ENCODE results near the gene DOC2B.

DOC2B gene

DNA sequence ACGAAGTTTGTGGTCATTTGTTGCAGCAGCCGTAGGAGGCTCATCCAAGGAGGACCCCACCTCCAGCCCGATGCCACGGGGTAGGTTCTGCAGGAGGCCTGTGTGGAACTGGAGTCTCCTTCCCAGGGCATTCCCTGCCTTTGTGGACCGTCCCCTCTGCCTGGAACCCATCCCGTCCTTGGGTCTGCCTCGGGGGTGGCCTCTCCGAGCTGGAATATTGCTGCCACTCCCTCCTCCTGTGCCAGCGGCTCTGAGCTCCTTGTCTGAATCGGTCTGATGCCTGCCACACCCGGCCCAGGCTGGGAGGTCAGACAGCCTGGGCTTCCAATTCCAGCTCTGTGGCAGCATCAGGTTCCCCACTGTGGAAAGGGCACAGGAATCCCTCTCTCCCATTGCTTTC lies 18.8 kb downstream of the DOC2B start:
- DNase-seq (ENCODE audit: low read depth in 2 of 2) = no peak

DNA sequence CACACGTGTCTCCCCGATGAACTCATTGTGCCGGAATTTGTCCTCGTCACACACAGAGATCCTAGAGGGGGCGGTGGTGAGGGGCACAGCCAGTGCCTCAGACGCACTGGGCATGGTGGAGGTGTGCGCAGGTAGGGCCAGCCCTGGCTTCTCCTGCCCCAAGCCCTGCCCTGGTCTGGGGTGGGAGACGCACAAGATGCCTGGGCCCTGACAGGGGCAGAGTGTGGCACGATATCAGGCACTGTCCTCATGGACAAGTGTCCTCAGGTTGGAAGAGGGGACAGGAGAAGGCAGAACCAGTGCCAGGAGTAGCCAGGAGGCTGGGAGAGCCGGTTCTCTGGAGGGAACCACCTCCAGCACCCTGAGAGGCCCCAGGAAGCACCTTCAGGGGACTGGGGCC lies 20.0 kb downstream of the DOC2B start:
- no peak for DNase-seq (ENCODE audit: low read depth in 2 of 2)

DNA sequence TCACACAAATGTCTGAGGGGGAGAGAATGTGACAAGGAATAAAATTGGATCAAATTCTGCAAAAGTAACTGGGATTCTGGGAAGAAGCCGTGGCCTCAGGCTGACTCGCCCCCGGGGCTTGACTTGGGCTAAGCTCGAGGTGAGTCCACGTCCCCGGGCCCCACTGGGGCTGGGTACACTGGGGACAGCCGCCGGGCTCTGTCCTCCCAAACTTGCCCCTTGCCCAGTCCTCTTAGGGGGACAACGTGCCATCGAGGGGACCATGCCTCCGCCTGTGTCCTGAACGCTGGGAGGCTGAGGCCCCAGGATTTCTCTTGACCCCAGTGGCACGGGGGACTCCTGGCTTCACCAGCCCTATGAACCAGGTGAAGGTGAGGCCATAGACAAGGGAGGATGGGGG lies 21.1 kb downstream of the DOC2B start:
- no peak for DNase-seq (ENCODE audit: low read depth in 2 of 2)

DNA sequence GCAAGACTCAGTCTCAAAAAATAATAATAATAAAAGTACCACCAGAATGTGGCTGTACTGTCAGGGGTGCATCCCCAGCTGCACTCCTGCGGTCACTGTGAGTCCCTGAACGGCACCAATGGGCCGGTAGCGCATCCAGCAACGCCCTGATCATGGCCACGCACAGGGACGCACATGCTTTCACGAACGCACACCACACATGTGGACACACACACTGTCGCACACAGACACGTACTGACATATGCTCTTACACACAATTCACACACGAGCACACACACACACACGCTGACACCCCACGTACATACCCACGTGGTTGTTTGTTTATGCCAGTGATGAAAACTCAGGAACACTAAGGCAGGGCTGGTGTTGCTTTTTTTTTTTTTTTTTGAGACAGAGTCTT lies 21.8 kb downstream of the DOC2B start:
- DNase-seq (ENCODE audit: low read depth in 2 of 2) = no peak

DNA sequence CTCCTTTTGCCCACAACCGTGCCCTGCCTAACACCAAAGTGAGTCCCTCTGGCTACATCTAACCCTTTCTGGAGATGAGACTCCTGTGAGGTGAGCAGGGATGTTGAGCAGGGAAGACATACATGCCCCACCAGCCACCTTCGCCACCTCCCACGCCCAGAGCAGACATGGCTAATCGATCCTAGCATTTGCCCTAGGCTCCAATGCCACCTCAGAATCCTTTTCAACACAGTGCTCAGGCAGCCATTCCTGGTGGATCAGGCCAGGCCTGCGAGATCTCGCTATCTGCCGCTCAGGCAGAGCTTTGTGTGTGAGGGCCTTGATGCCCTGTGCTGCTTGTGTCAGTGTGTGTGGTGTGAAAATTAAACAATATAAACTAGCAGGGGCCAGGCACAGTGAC lies 23.1 kb downstream of the DOC2B start:
- DNase-seq (ENCODE audit: low read depth in 2 of 2) = no peak

DNA sequence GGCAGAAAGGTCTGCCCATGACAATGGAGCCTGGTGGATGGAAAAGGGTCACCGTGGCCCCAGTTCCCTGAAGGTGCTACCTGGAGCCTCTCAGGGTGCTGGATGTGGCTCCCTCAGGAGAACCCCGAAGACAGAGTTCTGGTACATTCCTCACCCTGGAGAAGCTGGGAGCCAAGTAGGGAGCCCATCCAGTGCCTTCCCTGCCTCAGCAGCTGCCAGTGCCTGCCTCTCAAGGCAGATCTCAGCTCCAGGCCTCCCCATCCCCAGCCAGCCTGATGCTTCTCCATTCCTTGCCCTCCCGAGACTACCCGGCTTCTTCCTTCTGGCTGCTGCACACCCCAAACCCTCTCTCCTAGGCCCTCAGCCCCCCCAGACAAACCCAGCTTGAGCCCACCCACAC lies 23.5 kb downstream of the DOC2B start:
- no peak for DNase-seq (ENCODE audit: low read depth in 2 of 2)

DNA sequence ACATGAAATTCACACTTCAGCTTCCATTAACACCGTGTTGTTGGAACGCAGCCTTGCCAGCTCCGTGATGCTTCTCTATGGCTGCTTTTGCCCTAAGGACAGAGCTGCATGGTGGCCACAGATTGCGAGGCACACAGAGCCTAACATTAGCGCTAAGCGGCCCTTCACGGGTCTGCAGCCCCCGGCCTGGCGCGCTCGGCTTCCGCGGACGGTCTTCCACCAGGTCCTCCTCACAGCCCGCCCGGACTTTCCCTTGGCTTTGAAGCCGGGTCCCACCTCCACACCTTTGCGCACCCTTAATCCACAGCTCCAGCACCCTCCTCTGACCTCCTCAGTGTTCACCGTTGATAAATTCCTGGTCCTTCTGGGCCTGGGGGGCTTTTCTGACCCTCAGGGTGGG lies 24.5 kb downstream of the DOC2B start:
- no peak for DNase-seq (ENCODE audit: low read depth in 2 of 2)

DNA sequence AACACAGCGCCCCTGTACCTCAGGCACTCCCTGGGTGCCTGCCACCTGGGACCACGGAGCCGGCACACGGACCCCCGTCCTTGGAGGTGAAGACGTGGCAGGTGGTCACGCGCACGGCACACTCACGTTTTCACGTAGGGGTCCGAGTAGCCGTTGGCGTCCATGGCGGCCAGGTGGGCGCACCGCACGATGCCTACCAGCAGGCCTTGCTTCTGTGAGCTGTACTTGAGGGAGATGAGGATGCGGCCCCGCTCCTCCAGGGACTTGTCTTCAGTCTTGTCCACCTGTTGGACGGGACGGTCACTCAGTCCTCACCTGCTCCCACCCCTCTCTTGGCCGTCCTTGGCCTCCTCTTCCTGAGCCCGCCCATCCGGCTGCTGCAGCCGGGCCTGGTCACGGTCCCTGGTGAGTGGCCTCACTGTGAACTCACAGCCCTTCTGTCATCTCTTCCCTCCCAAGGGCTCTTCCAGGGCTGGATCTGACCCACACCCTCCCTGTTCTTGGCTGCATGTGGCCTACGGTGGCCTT lies 25.3 kb downstream of the DOC2B start:
- DNase-seq (ENCODE audit: low read depth in 2 of 2) = no peak

DNA sequence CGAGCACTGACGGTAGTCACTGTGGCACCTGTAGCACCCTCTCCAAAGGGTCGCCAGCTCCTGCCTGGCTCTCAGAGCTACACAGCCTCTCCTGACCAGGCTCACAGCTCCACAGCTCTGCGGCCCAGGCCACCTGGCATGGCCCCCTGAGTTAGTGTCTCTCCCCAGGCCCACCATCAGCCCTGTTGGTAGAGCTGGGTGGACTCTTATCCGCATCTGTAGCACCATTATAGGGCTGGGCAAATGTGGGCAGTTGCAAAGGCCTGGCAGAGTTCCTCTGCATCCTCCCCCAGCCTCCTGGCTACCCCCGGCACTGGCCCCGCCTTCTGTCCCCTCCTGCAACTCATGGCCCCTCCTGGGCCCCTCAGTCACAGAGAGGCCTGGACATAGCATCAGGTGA lies 25.9 kb downstream of the DOC2B start:
- no peak for DNase-seq (ENCODE audit: low read depth in 2 of 2)

DNA sequence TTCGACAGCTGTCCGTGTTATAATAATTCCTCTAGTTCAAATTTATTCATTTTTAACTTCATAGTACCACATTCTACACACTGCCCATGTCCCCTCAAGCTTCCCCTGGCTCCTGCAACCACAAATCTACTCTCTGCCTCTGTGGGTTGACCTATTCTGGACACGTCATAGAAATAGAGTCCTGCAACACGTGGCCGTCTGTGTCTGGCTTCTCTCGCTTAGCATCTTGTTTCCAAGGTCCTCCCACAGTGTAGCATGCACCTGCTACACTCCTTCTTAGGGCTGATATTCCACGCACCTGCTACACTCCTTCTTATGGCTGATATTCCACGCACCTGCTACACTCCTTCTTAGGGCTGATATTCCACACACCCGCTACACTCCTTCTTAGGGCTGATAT lies 27.6 kb downstream of the DOC2B start:
- DNase-seq (ENCODE audit: low read depth in 2 of 2) = no peak

DNA sequence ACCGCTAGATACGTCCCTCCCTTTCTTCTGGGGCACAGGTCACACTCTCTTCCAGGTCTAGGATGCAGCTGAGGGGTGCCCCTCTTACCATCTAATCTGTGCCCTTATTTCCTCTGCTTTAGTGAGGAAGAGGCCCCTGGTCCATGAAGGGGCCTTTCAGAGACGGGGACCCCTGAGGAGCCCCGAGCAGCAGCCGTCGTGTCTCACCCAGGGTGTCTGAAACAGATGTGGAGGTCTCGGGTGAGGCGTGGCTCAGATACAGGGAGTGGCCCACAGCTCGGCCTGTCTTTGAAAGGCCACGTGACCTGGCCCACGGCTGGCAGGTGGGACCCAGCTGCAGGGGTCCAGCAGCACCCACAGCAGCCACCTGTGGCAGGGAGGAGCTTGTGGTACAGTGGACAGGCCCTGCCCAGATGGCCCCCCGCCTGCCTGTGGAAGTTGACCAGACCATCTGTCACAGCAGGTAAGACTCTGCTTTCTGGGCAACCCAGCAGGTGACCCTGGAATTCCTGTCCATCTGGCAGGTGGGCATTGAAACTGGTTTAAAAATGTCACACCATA lies 28.5 kb downstream of the DOC2B start:
- DNase-seq (ENCODE audit: low read depth in 2 of 2) = no peak

DNA sequence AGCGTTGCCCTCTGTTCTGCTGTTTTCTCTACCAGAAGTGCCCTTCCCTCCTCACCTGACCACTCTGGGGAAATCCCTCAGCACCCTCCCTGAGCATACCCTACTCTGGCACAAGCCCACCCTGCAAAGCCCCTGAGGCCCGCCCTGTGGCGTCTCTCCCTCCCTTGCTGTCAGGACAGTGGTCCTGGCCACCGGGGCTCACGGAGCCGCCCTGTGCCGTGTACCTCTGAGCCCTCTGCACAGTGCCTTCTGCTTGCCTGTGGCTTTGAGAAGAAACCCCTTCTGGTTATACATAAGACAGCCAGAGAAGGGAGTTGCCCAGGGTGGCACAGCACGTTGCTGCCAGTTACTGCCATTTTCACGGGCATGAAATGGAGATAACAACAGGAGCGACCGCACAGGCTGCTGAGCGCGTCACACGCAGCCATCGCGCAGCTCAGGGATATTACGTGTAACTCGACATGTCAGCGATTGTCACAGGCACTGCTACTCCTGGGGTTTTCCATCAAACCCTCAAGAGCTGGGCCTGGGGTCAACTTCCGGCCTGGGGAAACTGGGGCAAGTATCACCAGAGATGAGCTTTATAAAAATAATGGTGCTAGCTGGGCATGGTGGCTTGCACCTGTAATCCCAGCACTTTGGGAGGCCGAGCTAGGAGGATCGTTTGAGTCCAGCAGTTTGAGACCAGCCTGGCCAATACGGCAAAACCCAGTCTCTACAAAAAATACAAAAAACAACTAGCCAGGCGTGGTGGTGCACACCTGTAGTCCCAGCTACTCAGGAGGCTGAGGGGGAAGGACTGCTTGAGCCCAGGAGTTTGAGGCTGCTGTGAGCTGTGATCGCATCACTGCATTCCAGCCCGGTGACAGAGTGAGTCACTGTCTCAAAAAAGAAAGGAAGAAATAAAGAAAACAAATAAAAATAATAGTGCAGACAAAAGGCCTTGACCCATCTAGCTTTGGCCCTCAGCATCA lies 29.3 kb downstream of the DOC2B start:
- DNase-seq (ENCODE audit: low read depth in 2 of 2) = no peak

DNA sequence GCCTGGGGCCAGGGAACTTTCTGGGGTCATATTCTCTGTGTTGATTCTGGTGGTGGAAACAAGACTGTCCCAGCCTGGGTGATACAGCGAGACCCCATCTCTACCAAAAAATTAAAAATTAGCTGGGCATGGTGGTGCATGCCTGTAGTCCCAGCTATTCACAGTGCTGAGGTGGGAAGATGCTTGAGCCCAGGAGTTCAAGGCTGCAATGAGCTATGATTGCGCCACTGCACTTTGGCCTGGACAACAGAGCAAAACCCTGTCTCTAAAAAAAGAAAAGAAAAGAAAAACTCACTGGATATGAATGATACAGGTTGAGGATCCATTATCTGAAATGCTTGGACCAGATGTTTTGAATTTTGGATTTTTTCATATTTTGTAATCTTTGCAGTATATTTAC lies 30.4 kb downstream of the DOC2B start:
- no peak for DNase-seq (ENCODE audit: low read depth in 2 of 2)

DNA sequence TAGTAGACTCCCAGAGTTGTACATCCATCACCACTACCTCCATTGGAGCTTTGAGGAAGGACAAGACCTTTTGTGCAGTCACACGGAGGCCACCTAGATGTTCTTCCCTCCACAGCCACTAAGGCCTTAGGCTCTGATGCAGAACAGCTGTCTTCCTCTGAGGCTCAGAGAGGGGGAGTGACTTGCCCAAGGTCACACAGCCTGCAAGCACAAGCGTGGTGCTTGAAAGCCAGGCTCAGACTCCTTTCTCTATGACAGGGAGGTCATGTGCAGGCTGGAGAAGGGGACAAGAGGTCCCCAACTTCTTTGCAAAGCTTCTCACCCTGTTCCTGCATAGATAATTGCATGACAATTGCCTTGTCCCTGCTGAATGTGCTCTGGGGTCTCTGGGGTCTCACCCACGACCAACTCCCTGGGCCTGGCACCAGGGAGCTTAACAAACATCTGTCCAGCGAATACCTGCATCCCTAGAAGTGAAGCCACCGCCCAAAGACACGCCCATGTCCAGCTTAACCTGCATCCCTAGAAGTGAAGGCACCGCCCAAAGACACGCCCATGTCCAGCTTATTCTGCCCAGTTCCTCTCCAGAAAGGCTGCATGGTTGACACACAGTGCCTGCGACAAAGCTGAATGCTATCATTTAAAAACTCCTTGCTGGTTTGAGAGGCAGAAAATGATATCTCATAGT lies 31.4 kb downstream of the DOC2B start:
- DNase-seq (ENCODE audit: low read depth in 2 of 2) = no peak

DNA sequence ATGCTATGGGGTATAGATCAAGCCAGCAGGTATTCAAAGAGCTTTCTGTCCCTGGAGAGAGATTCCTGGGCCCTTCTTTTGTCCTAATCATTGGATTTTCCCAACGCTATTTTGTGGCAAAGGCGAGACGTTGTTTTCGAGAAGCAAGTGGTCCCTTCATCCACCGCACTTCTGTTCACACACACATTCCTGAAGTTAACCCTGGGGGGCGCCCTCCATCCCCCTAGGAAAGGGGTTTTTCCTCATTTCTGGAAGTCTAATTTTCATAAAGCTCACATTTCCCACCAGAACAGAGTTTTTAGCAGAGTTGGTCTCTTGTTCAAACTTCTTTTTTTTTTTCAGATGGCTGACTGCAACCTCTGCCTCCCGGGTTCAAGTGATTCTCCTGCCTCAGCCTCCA lies 32.2 kb downstream of the DOC2B start:
- DNase-seq (ENCODE audit: low read depth in 2 of 2) = no peak

DNA sequence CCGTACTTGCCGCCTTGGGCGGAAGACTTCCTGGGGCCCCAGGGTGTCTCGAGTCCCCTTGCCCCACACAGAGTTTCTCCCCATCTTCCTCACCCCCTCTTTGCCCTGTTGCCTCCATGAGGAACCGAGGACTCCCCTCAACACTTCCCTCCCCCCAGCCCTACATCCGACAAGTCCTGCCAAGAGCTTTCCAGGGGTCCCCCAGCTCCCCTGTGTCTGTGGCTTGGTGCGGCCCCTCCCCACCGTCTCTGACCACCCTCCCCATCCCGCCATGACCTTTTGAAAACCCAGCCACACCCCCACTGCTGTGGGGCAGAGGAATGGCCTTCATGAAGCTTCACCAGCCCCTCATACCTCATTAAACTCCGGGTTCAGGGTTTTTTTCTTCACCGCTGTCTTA lies 32.7 kb downstream of the DOC2B start:
- DNase-seq (ENCODE audit: low read depth in 2 of 2) = no peak

DNA sequence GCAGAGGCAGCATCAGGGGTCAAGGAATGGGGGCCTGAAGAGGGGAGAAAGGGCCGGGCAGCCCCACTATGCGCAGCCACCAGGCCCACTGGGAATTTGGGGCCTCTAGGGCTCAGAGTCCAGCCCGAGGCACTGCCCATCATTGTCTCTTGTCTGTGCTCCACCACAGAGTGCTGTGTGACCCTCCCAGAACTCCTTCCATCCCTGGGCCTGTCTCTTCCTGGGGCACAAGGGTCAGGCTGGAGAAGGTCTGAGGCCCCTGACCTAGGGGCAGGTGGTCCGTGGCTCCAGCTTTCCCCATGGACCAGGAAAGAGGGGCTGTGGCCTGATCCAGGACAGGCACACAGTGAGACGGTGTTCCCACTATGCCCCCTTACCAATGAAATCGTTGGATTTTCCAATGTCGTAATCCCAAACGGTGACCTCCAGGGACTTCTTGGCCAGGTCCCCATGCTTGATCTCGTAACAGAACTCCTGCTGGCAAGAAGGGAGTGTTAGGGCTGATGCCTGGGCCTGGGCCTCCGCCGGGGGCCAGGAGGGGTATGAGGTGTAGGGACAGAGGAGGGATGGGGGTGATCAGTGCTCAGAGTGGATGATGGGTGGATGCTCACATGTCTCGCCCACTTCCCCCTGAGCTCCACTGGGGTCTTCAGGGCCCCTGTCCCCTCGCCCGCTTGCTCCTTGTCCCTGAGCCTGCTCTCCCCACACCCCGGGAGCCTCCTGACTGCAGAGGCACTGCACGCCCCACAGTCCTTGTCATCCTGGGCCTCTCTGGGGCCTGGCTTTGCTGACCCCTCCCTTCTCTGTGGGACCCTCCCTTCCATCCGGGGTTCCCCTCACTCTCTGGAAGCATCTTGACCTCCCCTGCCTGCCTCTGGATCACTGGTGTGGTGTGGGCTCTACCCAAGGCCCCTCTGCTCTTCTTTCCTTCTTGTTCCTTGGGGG lies 33.4 kb downstream of the DOC2B start:
- DNase-seq (ENCODE audit: low read depth in 2 of 2) = no peak

DNA sequence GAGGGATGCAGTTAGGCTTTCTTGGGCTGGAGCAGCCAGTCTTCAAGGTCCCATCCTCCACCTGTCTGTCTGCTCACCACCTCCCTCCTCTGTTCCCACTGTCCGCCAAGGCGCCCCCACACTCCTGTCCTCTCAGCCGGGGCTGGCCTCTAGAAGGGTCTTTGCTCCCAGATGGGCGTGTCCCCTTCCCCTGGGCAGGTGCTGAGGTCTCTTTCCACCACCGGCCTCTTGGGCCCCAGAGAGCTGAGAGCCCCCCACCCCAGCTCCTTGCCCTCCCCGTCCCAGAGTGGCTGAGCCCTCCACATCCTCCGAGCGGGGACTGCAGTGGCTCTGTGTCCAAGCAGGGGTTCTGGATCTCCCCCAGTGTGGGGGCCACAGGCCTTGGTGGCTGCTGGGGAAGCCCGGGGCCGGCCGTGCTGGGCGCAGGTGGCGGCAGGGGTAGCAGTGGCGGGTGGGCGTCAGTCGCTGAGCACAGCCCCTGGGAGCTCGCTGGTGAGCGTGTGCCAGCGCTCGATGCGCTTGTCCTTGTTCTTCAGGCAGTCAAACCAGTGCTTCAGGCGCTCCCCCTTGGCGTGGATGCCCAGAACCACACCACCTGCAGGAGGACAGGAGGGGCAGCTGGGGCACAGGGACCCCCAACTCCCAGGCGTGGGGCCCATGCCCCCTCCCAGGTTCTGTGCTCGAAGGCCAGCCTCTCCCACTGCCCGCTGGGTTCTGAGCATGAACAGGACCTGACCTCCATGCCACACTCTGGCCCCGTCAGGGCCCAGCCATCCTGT lies 34.3 kb downstream of the DOC2B start:
- DNase-seq (ENCODE audit: low read depth in 2 of 2) = no peak

DNA sequence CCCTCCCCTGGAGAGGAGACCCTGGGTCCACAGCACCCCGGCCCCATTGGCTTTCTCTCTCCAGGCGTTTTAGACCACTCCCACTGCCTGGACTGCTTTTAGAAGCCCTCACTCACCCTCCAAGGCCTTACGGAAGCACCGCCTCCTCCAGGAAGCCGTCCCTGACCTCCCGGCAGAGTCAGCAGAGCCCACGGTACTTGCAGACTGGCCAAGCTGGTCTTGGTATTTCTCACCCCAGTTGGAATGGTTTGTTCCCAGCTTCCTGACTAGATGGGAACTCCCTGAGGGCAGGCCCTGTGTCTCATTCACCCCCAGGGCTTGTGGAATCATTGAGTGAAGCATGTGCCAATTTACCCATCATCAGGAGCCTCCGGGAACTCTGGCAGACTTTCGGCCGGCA lies 34.9 kb downstream of the DOC2B start:
- no peak for DNase-seq (ENCODE audit: low read depth in 2 of 2)

DNA sequence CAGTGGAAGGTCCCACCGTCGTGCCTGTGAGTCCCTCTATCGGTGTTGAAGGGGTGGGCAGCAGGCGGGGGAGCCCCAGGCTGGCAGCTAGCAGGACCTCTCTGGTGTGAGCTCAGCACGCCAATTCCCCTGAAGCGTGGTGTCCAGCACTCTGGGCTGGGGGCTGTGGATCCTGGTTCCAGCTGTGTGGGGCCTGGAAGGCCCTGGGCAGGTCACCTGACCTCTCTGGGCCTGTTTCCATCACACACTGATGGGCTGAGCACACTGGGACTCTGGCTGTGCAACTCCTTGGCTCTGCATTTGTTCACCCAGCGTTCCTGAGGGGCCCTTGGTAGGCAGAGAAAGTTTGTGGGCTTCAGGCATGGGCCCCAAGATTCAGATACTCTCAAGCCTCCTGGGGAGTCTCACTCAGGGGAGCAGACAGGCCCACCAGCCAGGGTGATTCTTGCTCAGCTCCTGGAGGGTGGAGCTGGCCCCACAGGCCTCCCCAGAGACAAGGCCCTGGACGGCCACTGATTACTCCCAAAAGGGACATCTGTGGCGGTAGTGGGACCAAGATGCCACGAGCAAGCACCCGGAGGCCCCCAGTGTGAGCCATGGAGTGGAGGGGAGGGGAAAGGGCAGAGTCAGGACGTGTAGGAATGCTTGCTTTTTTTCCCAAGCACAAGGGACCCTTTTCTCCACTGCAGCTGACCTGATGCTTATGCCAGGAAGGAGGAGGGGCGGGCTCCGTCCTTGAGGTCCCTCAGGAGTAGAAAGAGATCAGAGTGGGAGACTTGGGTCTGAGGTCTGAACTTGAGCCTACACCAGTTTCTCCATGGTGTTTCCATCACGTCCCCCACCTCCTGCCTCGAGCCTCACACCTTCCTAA lies 35.5 kb downstream of the DOC2B start:
- DNase-seq (ENCODE audit: low read depth in 2 of 2) = no peak
